ENCODE data around the gene SNX9.

DNA sequence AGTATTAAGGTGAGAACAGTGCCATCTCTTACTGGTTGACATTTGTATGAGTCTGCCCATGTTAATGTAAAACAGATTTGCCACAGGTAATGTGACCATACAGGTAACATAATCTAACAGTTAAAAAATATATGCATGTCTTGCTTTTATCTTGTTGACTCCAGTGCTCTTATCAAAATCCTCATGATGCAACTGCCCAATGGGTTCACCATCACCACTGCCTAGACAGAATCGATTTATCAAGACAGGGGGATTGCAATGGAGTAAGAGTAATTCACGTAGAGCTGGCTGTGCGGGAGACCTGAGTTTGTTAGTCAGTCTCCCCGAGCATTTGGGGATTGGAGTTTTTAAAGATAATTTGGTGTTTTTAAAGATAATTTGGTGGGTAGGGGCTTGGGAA, 19.2 kb downstream of the SNX9 start:
- TF ChIP-seq POLR2AphosphoS5 (IDR thresholded peaks at IDR 0.05) (no peak), POLR2A (IDR thresholded peaks at IDR 0.05) (no peak)
- TF ChIP-seq, protein P1, sequence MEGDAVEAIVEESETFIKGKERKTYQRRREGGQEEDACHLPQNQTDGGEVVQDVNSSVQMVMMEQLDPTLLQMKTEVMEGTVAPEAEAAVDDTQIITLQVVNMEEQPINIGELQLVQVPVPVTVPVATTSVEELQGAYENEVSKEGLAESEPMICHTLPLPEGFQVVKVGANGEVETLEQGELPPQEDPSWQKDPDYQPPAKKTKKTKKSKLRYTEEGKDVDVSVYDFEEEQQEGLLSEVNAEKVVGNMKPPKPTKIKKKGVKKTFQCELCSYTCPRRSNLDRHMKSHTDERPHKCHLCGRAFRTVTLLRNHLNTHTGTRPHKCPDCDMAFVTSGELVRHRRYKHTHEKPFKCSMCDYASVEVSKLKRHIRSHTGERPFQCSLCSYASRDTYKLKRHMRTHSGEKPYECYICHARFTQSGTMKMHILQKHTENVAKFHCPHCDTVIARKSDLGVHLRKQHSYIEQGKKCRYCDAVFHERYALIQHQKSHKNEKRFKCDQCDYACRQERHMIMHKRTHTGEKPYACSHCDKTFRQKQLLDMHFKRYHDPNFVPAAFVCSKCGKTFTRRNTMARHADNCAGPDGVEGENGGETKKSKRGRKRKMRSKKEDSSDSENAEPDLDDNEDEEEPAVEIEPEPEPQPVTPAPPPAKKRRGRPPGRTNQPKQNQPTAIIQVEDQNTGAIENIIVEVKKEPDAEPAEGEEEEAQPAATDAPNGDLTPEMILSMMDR (IDR thresholded peaks at IDR 0.05) = no peak
